ENCODE measurements around the gene TRIM9. TPM values are rescaled to one million over a fixed set of nuclear protein-coding genes. Genes with fewer than 3 reads are reported as not detected.

Gene TRIM9
- total RNA-seq (2014; rRNA removed; shearing (Covaris generic)) = 1.3 and 2.0 TPM in 2 replicates

DNA sequence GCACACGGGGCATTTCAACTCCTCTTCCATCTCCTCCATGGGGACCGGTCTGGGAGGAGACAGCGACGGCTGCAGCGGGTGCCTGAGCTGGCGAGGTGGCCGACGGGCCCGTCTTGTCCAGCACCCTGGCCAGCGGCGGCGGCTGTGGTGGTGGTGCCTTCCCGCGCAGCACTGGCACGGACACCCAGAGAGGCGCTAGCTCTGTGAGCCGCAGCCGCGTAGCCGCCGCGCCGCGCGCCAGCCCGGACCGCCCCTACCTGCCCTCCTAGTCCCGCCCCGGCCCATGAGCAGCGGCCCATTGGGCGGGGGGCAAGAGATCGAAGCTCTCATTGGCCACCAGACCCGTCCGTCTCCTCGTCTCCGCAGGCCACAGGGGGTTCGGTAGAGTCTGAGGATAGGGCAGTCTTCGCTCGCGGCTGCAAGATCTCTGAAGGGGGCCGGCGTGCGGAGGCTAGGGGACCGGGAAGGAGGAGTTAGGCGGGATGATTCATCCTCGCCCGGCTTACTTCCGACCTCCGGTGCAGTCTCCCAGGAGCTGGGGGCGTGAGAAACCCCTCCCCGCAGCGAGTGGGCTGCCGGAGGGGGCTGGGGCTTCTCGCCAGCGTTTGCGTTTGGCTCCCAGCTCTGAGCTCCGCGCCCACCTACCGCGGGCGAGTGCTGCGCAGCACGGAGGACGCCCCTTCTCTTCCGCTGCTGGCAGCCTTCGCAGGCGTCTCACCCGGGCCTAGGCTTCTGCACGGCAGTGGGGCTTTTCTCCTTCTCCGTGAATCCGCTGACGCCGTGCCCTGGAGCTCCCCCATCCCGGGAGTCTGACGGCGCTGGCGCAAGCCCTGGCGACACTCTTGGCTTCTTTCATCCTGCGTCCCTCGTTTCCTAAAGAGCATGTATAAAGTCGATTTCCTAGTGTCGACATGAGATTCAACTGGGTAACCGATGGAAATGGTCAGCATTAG is at the start of gene TRIM9:
Gene TRIM9, minus strand, starts transcription at position 205 of the 953 bp plus-strand sequence. Its CDS starts 166 bp downstream, at position 39.
- DNase-seq (ENCODE audit: low read depth) = peak; percentile 97

- no peak for DNase-seq (ENCODE audit: low read depth)
These were observed 46.0 kb upstream of the TRIM9 start for GRCh38 chr14:51140856-51141255.

- no peak for DNase-seq (ENCODE audit: low read depth)
These were observed 45.4 kb upstream of the TRIM9 start for GRCh38 chr14:51140338-51140737.

- DNase-seq (ENCODE audit: low read depth) = peak; percentile 8
These were observed 44.3 kb upstream of the TRIM9 start for GRCh38 chr14:51139121-51139681.

- DNase-seq (ENCODE audit: low read depth) = no peak
These were observed 43.6 kb upstream of the TRIM9 start for GRCh38 chr14:51138404-51139103.

- DNase-seq (ENCODE audit: low read depth) = no peak
These were observed 36.6 kb upstream of the TRIM9 start for GRCh38 chr14:51131516-51131915.

DNA sequence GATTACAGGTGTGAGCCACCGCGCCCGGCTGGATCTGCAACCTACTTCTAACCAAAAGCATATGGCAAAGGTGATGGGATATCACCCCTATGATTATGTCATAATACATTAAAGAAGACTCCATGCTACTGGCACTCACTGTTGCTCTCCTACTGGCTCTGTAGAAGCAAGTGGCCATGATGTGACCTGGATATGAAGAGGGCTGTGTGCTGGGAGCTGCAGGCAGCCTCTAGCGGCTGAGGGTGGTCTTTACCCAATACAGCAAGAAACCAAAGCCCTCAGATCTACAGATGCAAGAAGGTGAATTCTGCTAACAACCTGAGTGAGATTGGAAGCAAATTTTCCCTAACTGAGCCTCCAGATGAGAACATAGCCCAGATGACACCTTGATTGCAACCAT is 34.2 kb upstream of the TRIM9 start:
- no peak for DNase-seq (ENCODE audit: low read depth)

GRCh38 chr14:51124029-51124428 is 29.1 kb upstream of the TRIM9 start:
- DNase-seq (ENCODE audit: low read depth) = no peak

DNA sequence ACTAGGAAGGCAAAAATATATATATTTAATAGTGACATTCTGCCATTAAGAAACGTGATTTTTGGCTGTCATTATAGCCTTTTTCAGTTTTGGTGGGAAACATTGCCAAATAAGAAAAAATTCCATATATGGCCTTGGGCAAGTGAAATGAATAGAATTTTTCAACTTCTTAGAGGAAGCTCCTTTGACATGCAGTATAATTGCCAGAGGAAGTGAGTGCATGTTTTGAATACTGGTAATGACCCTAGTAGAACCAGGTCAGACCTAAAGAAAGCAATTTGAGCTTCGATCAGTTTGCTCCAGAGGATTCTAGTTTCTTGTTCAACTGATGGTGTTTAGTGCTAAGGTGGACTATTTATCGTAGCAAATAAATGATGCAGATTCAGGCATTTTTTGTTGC is 26.2 kb upstream of the TRIM9 start:
- DNase-seq (ENCODE audit: low read depth) = no peak

DNA sequence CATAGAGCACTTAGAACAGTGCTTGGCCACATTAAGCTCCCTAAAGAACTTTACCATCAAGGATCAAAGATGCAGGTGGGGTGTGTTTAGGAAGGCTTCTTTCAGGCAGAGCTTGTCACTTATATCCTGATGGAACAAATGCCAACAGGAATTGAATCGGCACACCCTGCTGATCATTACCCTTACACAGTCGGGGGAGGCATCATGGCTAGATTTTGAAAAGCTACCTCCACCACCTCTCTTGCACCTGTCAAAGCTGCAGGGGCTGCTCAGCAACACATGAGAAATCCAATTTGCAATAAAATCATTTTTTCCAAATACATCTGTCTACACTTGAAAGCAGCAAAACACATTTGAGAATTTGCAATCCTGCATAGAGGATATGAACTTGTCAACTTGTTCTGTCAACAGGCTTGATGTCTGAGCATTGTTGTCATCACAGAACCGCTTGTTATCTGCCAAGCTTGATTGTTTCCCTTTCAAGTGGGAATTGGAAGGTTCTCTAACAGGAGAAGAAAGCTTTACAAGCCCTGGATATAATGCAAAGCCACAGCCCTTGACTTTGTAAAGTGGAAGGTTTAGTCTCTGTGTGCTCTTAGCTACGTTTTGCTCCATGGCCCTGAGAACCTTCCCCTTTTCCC is 24.6 kb upstream of the TRIM9 start:
- DNase-seq (ENCODE audit: low read depth) = no peak

GRCh38 chr14:51118993-51119392 is 24.1 kb upstream of the TRIM9 start:
- DNase-seq (ENCODE audit: low read depth) = no peak

DNA sequence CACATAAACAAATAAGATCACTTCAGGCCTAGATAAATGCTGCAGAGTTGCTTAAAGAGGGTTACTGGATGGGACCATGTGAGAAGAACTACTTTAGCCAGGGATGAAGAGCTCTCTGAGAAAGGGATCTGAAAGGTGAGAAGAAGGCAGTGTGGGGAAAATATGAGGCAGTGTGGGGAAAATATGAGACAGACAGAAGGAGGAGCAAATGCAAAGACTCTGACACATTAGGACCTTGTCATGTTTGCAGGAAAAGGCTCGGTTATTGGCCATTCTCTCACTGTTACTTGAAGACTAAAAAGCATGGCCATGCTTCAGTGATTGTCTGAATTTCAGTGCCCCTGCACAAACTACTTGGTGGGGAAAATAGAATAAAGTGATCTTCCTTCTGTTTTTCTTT is 22.7 kb upstream of the TRIM9 start:
- DNase-seq (ENCODE audit: low read depth) = no peak

- no peak for DNase-seq (ENCODE audit: low read depth)
These were observed 21.8 kb upstream of the TRIM9 start for GRCh38 chr14:51116682-51117081.

DNA sequence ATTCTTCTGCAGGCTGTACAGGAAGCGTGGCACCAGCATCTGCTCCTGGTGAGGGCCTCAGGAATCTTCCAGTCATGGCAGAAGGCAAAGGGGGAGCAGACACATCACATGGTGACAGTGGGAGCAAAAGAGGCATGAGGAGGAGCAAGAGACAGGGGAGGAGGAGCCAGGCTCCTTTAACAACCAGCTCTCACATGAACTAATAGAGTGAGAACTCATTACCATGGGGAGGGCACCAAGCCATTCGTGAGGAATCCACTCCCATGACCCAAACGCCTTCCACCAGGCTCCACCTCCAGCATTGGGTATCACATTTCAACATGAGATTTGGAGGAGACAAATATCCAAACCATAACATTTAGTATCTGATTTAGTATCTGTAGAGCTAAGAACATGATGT is 14.7 kb upstream of the TRIM9 start:
- DNase-seq (ENCODE audit: low read depth) = no peak

GRCh38 chr14:51107801-51108200 is 12.9 kb upstream of the TRIM9 start:
- no peak for DNase-seq (ENCODE audit: low read depth)

- DNase-seq (ENCODE audit: low read depth) = no peak
These were observed 9.6 kb upstream of the TRIM9 start for GRCh38 chr14:51104467-51104866.

DNA sequence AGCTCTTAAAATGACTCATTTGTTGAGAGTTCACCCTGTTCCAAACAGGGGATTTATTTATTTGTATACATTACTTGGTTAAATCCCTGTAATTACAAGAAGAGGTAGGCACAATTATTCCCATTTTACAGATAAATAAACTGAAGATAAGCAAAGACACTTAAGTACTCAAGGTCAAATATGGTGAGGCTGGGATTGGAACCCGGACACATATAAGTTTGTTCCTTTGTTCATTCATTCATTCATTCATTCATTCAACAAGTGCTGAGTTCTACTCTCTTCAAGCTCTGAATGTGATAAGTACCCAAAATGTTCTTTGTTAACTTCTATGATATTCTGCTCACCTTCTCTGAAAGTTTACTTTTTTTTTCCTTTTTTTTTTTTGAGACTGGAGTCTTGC is 2.4 kb upstream of the TRIM9 start:
- DNase-seq (ENCODE audit: low read depth) = no peak

DNA sequence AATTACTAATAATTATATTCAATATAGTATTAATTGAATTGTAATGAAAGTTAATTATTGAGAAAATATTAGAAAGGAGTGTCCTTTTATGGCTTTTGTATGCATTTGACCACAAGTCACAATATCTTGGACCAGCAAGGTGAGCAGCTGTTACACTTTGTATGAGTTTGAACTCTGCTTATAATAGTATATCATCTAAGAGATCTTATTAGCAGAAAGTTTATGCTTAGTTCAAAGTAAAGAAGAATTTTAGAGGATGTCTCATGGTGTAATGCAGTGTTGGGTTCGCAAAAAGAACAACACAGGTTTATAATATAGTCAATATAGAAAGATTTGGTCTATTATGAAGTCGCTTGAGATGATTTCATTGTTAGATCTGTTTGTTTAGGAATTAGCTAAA is 2.0 kb upstream of the TRIM9 start:
- no peak for DNase-seq (ENCODE audit: low read depth)

DNA sequence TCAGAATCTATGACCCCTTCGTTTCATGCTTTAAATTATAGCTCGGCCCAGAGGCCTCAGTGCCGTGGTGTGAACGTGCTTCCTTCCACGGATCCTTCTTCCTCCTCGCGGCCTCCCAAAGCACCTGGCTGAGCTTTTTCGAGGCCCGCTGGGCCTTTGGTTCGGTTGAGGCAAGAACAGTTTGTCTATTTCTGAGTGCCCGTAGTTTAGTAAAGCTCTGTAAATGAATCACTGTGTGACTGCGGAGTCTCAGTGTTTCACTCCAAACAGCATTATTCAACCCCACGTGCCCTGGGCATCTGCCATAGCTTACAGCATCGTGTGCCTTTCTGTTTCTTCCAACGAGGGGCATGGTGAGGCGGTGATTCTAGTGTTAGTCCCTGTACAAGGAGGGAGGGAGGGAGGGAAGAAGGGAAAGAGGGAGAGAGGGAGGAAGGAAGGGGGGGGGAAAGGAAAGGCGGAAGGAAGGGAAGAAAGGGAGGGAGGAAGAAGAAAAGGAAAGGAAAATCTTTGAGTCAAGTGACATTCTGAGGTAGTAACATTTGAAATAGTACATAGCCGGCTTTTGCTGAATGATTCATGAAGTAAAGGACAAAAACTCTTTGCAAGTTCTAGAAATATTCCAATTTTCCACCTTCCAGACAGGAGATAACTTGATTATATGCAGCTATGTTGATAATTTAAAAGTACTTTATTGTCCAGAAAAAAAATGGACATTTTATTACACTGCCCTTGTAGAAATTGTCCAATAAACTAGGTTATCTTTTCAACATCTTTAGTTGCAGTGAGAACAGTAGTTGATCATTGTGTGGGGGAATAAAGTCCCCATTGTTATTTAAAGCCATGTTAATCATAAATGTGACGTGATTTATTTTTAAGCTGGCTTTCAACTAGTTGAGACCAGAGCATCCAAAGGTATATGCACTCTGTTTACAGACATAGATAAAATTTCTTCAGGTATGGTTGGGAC is 1.2 kb upstream of the TRIM9 start:
- peak; percentile 63 for DNase-seq (ENCODE audit: low read depth)

DNA sequence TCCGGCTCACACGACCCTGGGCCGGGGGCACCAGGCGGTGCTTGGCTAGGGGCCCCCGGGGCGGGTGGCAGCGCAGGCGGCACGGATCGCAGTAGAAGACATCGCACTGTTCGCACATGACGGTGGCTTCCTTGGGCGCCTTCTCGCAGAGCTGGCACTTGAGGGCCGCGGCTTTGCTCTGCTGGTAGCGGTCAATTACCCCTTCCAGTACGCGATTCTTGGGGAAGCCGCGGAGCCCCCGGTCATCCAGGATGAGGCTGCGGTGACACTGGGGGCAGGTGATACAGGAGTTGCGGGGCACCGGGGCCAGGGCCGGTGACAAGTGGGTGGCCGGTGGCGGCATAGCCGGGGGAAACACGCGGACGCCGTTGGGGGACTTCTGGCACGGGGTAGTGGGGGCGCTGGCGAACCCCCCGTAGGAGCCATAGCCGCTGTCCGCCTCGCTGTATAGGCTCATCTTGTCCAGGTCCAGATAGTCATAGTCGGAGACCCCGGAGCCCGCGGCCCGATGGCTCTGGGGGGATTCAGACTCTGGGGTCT is 553 bp downstream of the TRIM9 start:
- DNase-seq (ENCODE audit: low read depth) = peak; percentile 12

Measured in M059J (cell line).